ENCODE measurements around the gene FBXW4.

FBXW4 gene

GRCh38 chr10:101613646-101614045, 81.3 kb downstream of the FBXW4 start:
- H3K27ac ChIP-seq = no peak overlapping the region
- no peak for TF ChIP-seq CTCF (IDR thresholded peaks at IDR 0.05)

GRCh38 chr10:101612872-101613271, 82.1 kb downstream of the FBXW4 start:
- TF ChIP-seq CTCF (IDR thresholded peaks at IDR 0.05) (no peak), ZFX (IDR thresholded peaks at IDR 0.05; ENCODE audit: borderline replicate concordance) (no peak)
- no peak overlapping the region for H3K27ac ChIP-seq

DNA sequence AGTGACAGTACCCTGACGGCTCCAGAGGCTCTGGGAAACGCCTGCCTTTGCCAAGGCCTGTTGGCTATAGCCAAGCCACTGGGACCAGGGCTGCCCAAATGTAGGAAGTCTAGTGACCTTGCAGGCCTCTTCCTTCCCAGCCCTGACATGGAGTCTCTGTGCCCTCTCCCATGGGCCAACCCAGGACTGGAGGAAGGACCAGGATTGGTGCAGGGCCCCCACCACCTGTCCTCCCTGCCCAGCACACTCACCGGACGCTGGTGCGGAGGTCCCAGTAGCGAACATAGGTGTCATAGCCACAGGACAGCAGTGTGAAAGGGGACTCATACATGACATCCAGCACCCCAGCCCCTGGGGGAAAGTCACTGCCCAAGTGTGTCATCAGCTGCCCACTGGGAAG, 82.9 kb downstream of the FBXW4 start:
- no peak overlapping the region for H3K27ac ChIP-seq
- TF ChIP-seq CTCF (IDR thresholded peaks at IDR 0.05) (no peak), ZFX (IDR thresholded peaks at IDR 0.05; ENCODE audit: borderline replicate concordance) (no peak)

GRCh38 chr10:101611096-101611905, 83.7 kb downstream of the FBXW4 start:
- no peak overlapping the region for H3K27ac ChIP-seq
- TF ChIP-seq CTCF (IDR thresholded peaks at IDR 0.05) (no peak), ZFX (IDR thresholded peaks at IDR 0.05; ENCODE audit: borderline replicate concordance) (no peak)

DNA sequence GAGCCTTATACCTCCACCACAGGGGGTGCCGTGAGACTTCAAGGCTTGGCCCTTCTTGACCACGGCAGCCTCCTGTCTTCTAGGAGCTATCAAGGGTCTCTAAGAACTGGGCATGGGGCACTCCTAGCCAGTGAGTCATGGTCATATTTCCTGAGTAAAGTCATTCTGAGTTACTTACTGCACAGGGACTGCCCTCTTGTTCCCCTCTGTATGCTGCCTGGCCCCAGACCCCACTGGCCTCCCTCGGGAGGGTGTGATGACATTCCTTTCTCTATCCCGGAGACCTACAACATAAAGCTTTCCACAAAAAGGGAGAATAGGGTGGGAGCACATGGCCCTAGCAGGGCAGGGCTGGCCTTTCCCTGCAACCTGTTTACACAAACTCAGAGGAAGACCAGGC, 85.5 kb downstream of the FBXW4 start:
- TF ChIP-seq ZFX (IDR thresholded peaks at IDR 0.05; ENCODE audit: borderline replicate concordance) (no peak), CTCF (IDR thresholded peaks at IDR 0.05) (no peak)
- no peak overlapping the region for H3K27ac ChIP-seq

GRCh38 chr10:101607124-101607523, 87.8 kb downstream of the FBXW4 start:
- no peak overlapping the region for H3K27ac ChIP-seq
- TF ChIP-seq CTCF (IDR thresholded peaks at IDR 0.05) = no peak
- TF ChIP-seq ZFX (IDR thresholded peaks at IDR 0.05; ENCODE audit: borderline replicate concordance) = no peak

- TF ChIP-seq CTCF (IDR thresholded peaks at IDR 0.05) = peak; percentile 93
- TF ChIP-seq ZFX (IDR thresholded peaks at IDR 0.05; ENCODE audit: borderline replicate concordance) = no peak
- H3K27ac ChIP-seq = no peak overlapping the region
Measured at GRCh38 chr10:101602761-101603398, 92.1 kb downstream of the FBXW4 start.

Measured in 22Rv1 (cell line).